Right lobe of liver (tissue), 6 donors: ENCODE measurements around the gene PDE6D. TPM values are rescaled to one million over a fixed set of nuclear protein-coding genes. Genes with fewer than 3 reads are reported as not detected.
A peak's percentile ranks its signal among the peaks of the same experiment; 100 is the strongest.

Experiments
- ATAC-seq, 4 donors: fragments of 200-7000 bp; cut with Tn5 transposase; one replicate each; pipeline ENCODE4 v1.9.1; 2020; ENCODE audit warnings: mild to moderate bottlenecking in 4 of 4, moderate library complexity in 4 of 4
- DNase-seq, 3 donors: peaks; one replicate each; pipeline ENCODE4 v3.0.0-alpha.2; 2020
- H3K27ac ChIP-seq, 3 donors: fragments of 200-600 bp; one replicate each; pipeline ENCODE4 v1.8.0; 2022
- H3K27me3 ChIP-seq, 2 donors: fragments of 200-600 bp; one replicate each; pipeline ENCODE4 v1.8.0; 2022
- H3K36me3 ChIP-seq, 4 donors: fragments of 200-600 bp; sonication (generic) in 1 of 4; one replicate each; pipeline versions ENCODE4 v1.5.1 to v1.8.0; 2017 to 2022; ENCODE audit warnings: control low read depth in 1 of 4
- H3K4me1 ChIP-seq, 4 donors: fragments of 200-600 bp; sonication (generic) in 1 of 4; one replicate each; pipeline versions ENCODE4 v1.5.1 to v1.8.0; 2017 to 2022; ENCODE audit warnings: control low read depth in 1 of 4
- H3K4me3 ChIP-seq, 3 donors: fragments of 200-600 bp; one replicate each; pipeline ENCODE4 v1.8.0; 2022
- H3K9me3 ChIP-seq, 4 donors: fragments of 200-600 bp; sonication (generic) in 1 of 4; one replicate each; pipeline versions ENCODE4 v1.5.1 to v1.8.0; 2017 to 2022; ENCODE audit warnings: control low read depth in 1 of 4
- CTCF ChIP-seq, 4 donors: fragments of 200-600 bp in 3 of 4; fragments of 450-650 bp in 1 of 4; IDR thresholded peaks; one replicate each; pipeline versions ENCODE4 v1.5.1 to v1.8.0; 2016 to 2022; ENCODE audit warnings: antibody characterized with exemption in 4 of 4, mild to moderate bottlenecking in 2 of 4
- POLR2A ChIP-seq: fragments of 450-650 bp; IDR thresholded peaks from one replicate; pipeline ENCODE4 v1.6.1; 2017; ENCODE audit warnings: antibody characterized with exemption, mild to moderate bottlenecking
- WGBS: methylation state at CpG from one replicate; pipeline ENCODE4 v1.1.6; 2018; ENCODE audit warnings: low coverage, low lambda C conversion rate; ENCODE audit not compliant: insufficient coverage; ENCODE audit errors: missing lambda C conversion rate; 5-methylcytosine and 5-hydroxymethylcytosine counted together
- intact Hi-C, 2 donors: fragments of 100-400 bp; cut with DNase I; formaldehyde crosslinking; loops; one replicate each; pipeline versions ENCODE4 v1.11.2 to v1.14.1; 2022
- total RNA-seq, 6 experiments: library from RNA; depleted of rRNA in 2 of 6; stranded (reverse); fragments of >200 nt in 2 of 6; fragmentation: NEBNext Ultra II Directional in 3 of 6; extraction: Animal tissue kit (Norgen Biotek cat#: 25700) in 3 of 6; gene quantifications; one replicate each; pipeline versions ENCODE4 v1.1.0 to v1.2.4, GENCODE V29; 2016 to 2023
- donor health status: DM: no; HTN: yes; CAD: no.
- donor health status: DM: no; HTN: no; CAD: no.
- donor health status: DM: no; HTN: no; CAD: no.
- donor health status: DM: no; HTN: yes; CAD: no.
- donor health status: DM: no; HTN: yes; CAD: no.

Gene PDE6D
- total RNA-seq, 6 experiments from 2014 or later = 7.1 to 10.4 (median 8.3) TPM

DNA sequence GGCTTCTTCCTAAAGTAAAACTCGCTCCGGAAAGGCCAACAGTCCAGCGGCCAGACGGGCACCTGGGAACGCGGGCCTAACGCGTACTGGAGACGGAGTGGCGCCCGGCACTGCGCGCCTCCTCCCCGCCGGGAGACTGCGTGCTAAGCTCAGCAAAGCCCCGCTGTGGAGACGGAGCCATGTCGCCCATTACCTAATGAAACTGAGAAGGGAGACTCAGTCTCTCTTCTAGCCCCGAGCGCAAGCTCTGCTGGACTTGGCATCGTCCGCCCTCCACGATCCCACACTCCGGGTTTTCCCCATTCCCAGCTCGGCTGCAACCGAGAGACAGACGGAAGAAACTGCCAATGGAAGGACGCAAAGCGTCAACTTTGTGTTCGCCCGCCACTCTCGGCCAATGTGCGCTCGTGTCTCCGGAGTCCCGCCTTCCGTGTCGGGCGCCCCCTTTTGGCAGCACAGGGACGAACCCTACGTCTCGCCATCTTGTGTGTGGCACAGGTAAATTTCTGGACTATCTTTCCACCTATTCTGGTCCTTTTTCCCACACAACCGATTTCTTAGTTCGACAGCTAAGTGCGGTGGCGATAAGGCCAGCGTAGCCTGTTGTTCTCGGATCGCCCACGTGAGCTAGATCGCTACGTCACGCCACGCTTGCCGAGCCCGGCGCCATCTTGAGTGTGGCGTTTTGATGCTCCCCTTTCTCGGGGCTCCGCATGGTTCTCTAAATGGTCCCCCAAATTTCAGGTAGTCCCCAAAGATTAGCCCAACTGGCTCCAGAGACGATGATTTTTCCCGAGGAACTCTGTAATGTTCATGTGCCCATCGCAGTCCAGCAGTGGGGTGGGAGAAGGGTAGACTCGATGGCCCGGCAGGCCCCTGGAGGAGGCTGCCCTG, 74.1 kb downstream of the PDE6D start:
- DNase-seq = peak; percentile 97 to 99 (median 98)
- under 1% methylated on average over 46 of the region's 66 CpGs for WGBS
- TF ChIP-seq CTCF (IDR thresholded peaks at IDR 0.05) (peak; percentile 76 to 95 (median 88)), POLR2A (peak; percentile 85)
- Histone ChIP-seq H3K27ac (peak overlapping the region; percentile 99 to 100 (median 100)), H3K27me3 (no peaks in the 10 kb centered on the region), H3K36me3 (peaks cover 0 to 4% (median 1%) of the 10 kb centered on the region in 4 donors), H3K4me3 (peak overlapping the region; percentile 82 to 97 (median 89)), H3K4me1 (peaks cover 0 to 26% (median 12%) of the 10 kb centered on the region in 4 donors), H3K9me3 (no peaks in the 10 kb centered on the region)
- peak; percentile 62 to 70 (median 64) for ATAC-seq
- intact Hi-C loops = no loop called here

DNA sequence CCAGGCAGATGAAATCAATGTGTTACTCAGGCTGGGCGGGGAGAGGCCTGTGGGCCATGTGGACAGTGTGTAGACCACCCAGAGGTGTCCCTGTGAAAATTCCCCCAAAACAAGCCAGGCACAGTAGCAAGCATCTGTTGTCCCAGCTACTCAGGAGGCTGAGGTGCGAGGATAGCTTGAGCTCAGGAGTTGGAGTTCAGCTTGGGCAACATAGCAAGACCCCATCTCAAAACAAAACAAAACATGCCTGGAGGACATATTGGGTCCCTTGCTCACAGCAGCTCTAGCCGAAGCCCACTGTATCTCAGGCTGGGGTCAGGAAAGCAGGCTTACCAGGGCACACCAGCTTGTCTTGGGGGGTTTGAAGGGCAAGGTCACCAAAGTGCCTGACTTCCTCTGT, 77.1 kb downstream of the PDE6D start:
- no peak for TF ChIP-seq CTCF (IDR thresholded peaks at IDR 0.05)
- no peak for TF ChIP-seq POLR2A
- Histone ChIP-seq H3K4me3 (no peak overlapping the region), H3K27me3 (no peaks in the 10 kb centered on the region), H3K36me3 (no peaks in the 10 kb centered on the region), H3K27ac (no peak overlapping the region), H3K4me1 (peaks cover 0 to 23% (median 10%) of the 10 kb centered on the region in 4 donors), H3K9me3 (no peaks in the 10 kb centered on the region)
- ATAC-seq (no peak), DNase-seq (no peak)
- intact Hi-C loops = no loop called here
- WGBS = 82% methylated on average over 2 of the region's 3 CpGs

DNA sequence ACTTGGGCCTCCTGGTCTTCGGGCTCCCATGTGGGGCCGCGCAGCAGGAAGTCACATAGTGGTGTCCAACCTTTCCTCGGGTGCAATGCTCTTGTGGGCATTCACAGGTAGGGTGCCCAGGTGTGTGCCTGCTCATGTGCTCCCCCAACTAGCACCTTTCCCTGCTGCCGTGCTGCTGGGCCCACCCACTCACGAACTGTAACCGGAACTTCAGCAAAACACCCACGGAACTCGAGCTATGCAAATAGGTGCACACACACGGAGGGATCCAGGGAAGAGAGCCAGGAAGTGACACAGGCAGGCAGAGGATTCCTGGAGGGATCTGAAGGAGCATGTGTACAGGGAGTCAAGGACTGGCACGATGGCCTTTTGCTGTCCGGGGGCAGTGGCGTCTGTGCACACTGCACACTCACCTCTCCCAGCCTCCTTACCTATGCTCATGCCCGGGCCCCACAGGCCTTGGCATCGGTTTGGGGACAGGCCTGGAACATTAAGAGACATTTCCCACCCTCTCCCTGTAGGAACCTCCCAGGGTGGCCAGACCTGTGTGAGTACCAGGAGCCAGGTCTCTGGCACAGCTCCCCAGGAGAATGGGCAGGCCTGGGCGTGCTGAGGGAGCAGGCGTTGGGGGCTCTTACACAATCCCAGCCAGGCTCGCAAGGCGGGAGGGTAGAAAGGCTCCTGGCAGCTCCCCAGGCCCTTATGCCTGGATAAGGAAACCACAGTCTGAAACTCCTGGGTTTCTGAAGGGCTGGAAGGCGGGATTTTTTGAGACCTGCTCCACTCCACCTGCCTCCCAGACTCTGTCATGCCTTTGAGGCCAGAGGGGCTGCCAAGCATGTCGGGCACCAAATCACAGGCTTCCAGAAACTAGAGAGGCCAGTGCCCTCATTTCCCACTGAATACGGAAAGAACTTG, 79.4 kb downstream of the PDE6D start:
- 18% methylated on average over 11 of the region's 22 CpGs for WGBS
- peak; percentile 37 to 55 (median 44) for ATAC-seq
- no peak for TF ChIP-seq POLR2A
- no peak for TF ChIP-seq CTCF (IDR thresholded peaks at IDR 0.05)
- peak overlapping the region in 2 of 3 donors; percentile 18 to 28 for H3K4me3 ChIP-seq
- H3K9me3 ChIP-seq = no peaks in the 10 kb centered on the region
- intact Hi-C loops = no loop called here
- peaks cover 0 to 24% (median 10%) of the 10 kb centered on the region in 4 donors for H3K4me1 ChIP-seq
- no peaks in the 10 kb centered on the region for H3K36me3 ChIP-seq
- H3K27ac ChIP-seq = peak overlapping the region in 2 of 3 donors; percentile 37 to 51
- peak; percentile 61 to 75 (median 73) for DNase-seq
- no peaks in the 10 kb centered on the region for H3K27me3 ChIP-seq

- Histone ChIP-seq H3K4me3 (no peak overlapping the region), H3K27ac (no peak overlapping the region), H3K4me1 (peaks cover 0 to 31% (median 9%) of the 10 kb centered on the region in 4 donors), H3K9me3 (no peaks in the 10 kb centered on the region), H3K27me3 (no peaks in the 10 kb centered on the region), H3K36me3 (no peaks in the 10 kb centered on the region)
- no peak for ATAC-seq
- intact Hi-C loops = no loop called here
- WGBS = 76% methylated on average over 3 of the region's 9 CpGs
- no peak for DNase-seq
- TF ChIP-seq POLR2A (no peak), CTCF (IDR thresholded peaks at IDR 0.05) (no peak)
These were observed 82.1 kb downstream of the PDE6D start for GRCh38 chr2:231699006-231699405.
